HepG2 (cell line): ENCODE data around the gene TPM2. TPM values are rescaled to one million over a fixed set of nuclear protein-coding genes. Genes with fewer than 3 reads are reported as not detected.

Source experiments
- MEIS2 ChIP-seq: sonication (generic); formaldehyde crosslinking; IDR thresholded peaks from 2 replicates; pipeline ENCODE4 v1.9.0; 2021; ENCODE audit warnings: mild to moderate bottlenecking, missing genetic modification reagents
- polyA plus RNA-seq, 8 experiments: library from polyadenylated mRNA; depleted of rRNA in 3 of 8; stranded (reverse) in 7 of 8; unstranded in 1 of 8; fragments of >200 nt; fragmentation: Illumina TruSeq in 4 of 8; extraction: Trizol in 4 of 8; gene quantifications; 2 replicates each; pipeline versions ENCODE4 v1.2.1 to v1.2.3, GENCODE V29; 2011 to 2016; ENCODE audit warnings: low read depth in 4 of 8, missing spikeins in 1 of 8, mixed read lengths in 1 of 8; ENCODE audit not compliant: insufficient read depth in 1 of 8
- total RNA-seq, 5 experiments: library from RNA; depleted of rRNA; stranded (reverse); fragments of >200 nt; fragmentation: Illumina TruSeq; extraction: Trizol; gene quantifications; 2 replicates each; pipeline ENCODE4 v1.2.3, GENCODE V29; 2016; ENCODE audit warnings: low read depth in 1 of 5
- TF ChIP-seq, protein P1 (sequence below): IDR thresholded peaks from 2 replicates; pipeline ENCODE4 v1.6.1; 2016
- TF ChIP-seq, protein P2 (sequence below): sonication (generic); formaldehyde crosslinking; IDR thresholded peaks from 2 replicates; pipeline ENCODE4 v1.5.1; 2020; ENCODE audit warnings: missing genetic modification reagents, mild to moderate bottlenecking, borderline replicate concordance
- TF ChIP-seq, protein P3 (sequence below): sonication (generic); formaldehyde crosslinking; IDR thresholded peaks from 2 replicates; pipeline ENCODE4; 2020; ENCODE audit warnings: missing genetic modification reagents, mild to moderate bottlenecking, borderline replicate concordance
- TF ChIP-seq, protein P4 (sequence below): sonication (generic); formaldehyde crosslinking; IDR thresholded peaks from 2 replicates; pipeline ENCODE4 v1.4.0; 2020; ENCODE audit warnings: mild to moderate bottlenecking, missing genetic modification reagents
- TF ChIP-seq, protein P5 (sequence below): sonication (generic); formaldehyde crosslinking; IDR thresholded peaks from 2 replicates; pipeline ENCODE4 v1.5.0; 2020; ENCODE audit warnings: mild to moderate bottlenecking, low read depth, missing genetic modification reagents, borderline replicate concordance

Gene TPM2
- total and polyA plus RNA-seq, 2 of the 13 experiments (the other 11 are each of a cell fraction or from before 2014, with no cell fraction given), result 3.1 to 10.7 TPM

DNA sequence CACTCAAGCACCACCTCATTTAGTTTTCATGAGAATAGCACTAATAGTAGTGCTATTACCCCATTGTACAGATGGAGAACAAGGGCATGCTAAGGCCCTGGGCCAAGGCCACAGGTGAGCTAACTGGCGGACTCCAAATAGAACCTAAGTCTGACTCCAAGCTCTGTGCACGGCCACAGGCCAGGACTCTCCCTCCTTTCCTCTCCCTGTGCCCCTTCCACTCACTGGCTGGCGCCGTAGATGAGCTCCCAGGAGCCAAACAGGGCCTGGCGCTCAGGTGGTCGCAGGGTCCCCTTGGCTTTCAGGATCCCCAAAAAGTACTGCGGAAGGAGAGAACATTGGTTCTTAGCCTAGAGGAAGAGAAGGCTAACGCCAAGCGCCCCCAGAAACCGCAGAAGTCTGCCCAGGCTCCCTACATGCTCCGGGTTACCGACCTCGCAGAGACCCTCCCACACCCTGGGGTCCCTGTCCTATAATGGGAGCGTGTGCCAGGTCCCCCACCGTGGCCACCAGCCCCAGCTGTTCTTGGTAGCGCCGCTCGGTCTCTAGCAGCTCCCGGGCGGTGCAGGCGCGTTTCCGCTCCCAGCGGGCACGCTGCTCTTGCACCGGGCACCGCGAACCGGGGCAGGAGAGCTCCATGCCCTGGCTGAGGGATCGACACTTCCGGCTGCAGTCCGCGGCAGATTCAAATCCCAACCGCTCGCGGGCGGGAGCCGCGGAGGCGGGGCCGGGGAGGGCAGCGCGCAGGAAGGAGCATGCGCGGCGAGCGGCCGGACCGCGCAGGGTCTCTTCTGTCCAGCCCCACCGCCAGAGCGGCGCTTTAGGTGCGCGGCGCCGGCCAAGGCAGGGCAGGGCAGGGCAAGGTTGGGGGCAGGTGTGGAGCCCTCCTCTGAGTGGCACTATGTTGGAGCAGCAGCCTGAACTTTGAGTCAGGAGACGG lies 24.9 kb downstream of the TPM2 start, which contains the start of gene ARHGEF39 (continued):
- TF ChIP-seq, protein P1, sequence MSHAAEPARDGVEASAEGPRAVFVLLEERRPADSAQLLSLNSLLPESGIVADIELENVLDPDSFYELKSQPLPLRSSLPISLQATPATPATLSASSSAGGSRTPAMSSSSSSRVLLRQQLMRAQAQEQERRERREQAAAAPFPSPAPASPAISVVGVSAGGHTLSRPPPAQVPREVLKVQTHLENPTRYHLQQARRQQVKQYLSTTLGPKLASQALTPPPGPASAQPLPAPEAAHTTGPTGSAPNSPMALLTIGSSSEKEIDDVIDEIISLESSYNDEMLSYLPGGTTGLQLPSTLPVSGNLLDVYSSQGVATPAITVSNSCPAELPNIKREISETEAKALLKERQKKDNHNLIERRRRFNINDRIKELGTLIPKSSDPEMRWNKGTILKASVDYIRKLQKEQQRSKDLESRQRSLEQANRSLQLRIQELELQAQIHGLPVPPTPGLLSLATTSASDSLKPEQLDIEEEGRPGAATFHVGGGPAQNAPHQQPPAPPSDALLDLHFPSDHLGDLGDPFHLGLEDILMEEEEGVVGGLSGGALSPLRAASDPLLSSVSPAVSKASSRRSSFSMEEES (CRISPR knock-in tag), result peak; percentile 39; the same call in 1 of the 2 replicates
- TF ChIP-seq, protein P2, sequence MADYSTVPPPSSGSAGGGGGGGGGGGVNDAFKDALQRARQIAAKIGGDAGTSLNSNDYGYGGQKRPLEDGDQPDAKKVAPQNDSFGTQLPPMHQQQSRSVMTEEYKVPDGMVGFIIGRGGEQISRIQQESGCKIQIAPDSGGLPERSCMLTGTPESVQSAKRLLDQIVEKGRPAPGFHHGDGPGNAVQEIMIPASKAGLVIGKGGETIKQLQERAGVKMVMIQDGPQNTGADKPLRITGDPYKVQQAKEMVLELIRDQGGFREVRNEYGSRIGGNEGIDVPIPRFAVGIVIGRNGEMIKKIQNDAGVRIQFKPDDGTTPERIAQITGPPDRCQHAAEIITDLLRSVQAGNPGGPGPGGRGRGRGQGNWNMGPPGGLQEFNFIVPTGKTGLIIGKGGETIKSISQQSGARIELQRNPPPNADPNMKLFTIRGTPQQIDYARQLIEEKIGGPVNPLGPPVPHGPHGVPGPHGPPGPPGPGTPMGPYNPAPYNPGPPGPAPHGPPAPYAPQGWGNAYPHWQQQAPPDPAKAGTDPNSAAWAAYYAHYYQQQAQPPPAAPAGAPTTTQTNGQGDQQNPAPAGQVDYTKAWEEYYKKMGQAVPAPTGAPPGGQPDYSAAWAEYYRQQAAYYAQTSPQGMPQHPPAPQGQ (CRISPR knock-in tag), result no peak
- TF ChIP-seq, protein P3, sequence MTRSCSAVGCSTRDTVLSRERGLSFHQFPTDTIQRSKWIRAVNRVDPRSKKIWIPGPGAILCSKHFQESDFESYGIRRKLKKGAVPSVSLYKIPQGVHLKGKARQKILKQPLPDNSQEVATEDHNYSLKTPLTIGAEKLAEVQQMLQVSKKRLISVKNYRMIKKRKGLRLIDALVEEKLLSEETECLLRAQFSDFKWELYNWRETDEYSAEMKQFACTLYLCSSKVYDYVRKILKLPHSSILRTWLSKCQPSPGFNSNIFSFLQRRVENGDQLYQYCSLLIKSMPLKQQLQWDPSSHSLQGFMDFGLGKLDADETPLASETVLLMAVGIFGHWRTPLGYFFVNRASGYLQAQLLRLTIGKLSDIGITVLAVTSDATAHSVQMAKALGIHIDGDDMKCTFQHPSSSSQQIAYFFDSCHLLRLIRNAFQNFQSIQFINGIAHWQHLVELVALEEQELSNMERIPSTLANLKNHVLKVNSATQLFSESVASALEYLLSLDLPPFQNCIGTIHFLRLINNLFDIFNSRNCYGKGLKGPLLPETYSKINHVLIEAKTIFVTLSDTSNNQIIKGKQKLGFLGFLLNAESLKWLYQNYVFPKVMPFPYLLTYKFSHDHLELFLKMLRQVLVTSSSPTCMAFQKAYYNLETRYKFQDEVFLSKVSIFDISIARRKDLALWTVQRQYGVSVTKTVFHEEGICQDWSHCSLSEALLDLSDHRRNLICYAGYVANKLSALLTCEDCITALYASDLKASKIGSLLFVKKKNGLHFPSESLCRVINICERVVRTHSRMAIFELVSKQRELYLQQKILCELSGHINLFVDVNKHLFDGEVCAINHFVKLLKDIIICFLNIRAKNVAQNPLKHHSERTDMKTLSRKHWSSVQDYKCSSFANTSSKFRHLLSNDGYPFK (CRISPR knock-in tag), result peak; percentile 82; the same call in 1 of the 2 replicates
- TF ChIP-seq, protein P4, sequence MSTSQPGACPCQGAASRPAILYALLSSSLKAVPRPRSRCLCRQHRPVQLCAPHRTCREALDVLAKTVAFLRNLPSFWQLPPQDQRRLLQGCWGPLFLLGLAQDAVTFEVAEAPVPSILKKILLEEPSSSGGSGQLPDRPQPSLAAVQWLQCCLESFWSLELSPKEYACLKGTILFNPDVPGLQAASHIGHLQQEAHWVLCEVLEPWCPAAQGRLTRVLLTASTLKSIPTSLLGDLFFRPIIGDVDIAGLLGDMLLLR (CRISPR knock-in tag), result no peak
- TF ChIP-seq, protein P5, sequence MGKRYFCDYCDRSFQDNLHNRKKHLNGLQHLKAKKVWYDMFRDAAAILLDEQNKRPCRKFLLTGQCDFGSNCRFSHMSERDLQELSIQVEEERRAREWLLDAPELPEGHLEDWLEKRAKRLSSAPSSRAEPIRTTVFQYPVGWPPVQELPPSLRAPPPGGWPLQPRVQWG (CRISPR knock-in tag), result no peak
- TF ChIP-seq MEIS2 (CRISPR knock-in tag), result peak; percentile 68
